Left colon (tissue), 2 donors: Measurements from ENCODE around the gene HSPG2. TPM values are rescaled to one million over a fixed set of nuclear protein-coding genes. Genes with fewer than 3 reads are reported as not detected.
"Not testable (repeated sequence)": the region's sequence is repeated elsewhere in the genome, so short reads cannot be mapped to it uniquely, and the experiment has no call there.

Experiments
- ATAC-seq: fragments of 200-7000 bp; cut with Tn5 transposase; one replicate; pipeline ENCODE4 v1.9.1; 2020; ENCODE audit warnings: mild to moderate bottlenecking, moderate library complexity
- DNase-seq, 2 donors: peaks; one replicate each; pipeline ENCODE4 v3.0.0-alpha.2; 2020
- intact Hi-C, 2 donors: fragments of 100-400 bp; cut with DNase I in 1 of 2; cut with micrococcal nuclease in 1 of 2; formaldehyde crosslinking; loops; one replicate each; pipeline versions ENCODE4 v1.11.2 to v1.14.0; 2022; cut with DNase I, micrococcal nuclease
- total RNA-seq, 2 donors: library from RNA; stranded (reverse); fragmentation: NEBNext Ultra II Directional; extraction: Animal tissue kit (Norgen Biotek cat#: 25700); gene quantifications; one replicate each; pipeline ENCODE4 v1.2.1, GENCODE V29; 2021
- donor health status: DM: no; HTN: no; CAD: no.
- donor health status: DM: yes; HTN: yes; CAD: no.

The HSPG2 gene
- total RNA-seq, 2 donors from 2014 or later = 180 to 206 TPM

- DNase-seq = no peak
- ATAC-seq = no peak
- intact Hi-C loops = no loop called here
Measured at GRCh38 chr1:21961337-21961736, 24.2 kb upstream of the HSPG2 start.

- intact Hi-C loops = no loop called here
Measured at GRCh38 chr1:21956720-21957552, 19.8 kb upstream of the HSPG2 start.

GRCh38 chr1:21955501-21956281 is 18.6 kb upstream of the HSPG2 start:
- no peak for ATAC-seq
- intact Hi-C loops = no loop called here
- DNase-seq = no peak

More at GRCh38 chr1:21956720-21957552, 19.8 kb upstream of the HSPG2 start:
- DNase-seq (peak; percentile 70 to 77), ATAC-seq (peak; percentile 93)

GRCh38 chr1:21955058-21955457 is 17.9 kb upstream of the HSPG2 start:
- intact Hi-C loops = no loop called here
- ATAC-seq = no peak
- no peak for DNase-seq

GRCh38 chr1:21952786-21953520 is 15.8 kb upstream of the HSPG2 start:
- intact Hi-C loops = no loop called here
- ATAC-seq = no peak
- no peak for DNase-seq

- intact Hi-C loops = no loop called here
- ATAC-seq = no peak
- DNase-seq = no peak
Measured at GRCh38 chr1:21951226-21951870, 14.2 kb upstream of the HSPG2 start.

GRCh38 chr1:21950734-21951133 is 13.6 kb upstream of the HSPG2 start:
- no peak for ATAC-seq

GRCh38 chr1:21946836-21947587 is 9.9 kb upstream of the HSPG2 start:
- peak; percentile 20 for ATAC-seq
- no peak for DNase-seq
- intact Hi-C loops = no loop called here

More at GRCh38 chr1:21950734-21951133, 13.6 kb upstream of the HSPG2 start:
- no peak for DNase-seq
- intact Hi-C loops = no loop called here

- ATAC-seq (no peak), DNase-seq (no peak)
- intact Hi-C loops = no loop called here
Measured at GRCh38 chr1:21944733-21945073, 7.6 kb upstream of the HSPG2 start.

- peak; percentile 27 for ATAC-seq
- DNase-seq, intact Hi-C loops: not testable (repeated sequence)
Measured at GRCh38 chr1:21942959-21943640, 6.0 kb upstream of the HSPG2 start.

- intact Hi-C loops = no loop called here
- no peak for DNase-seq
- no peak for ATAC-seq
Measured at GRCh38 chr1:21942464-21942863, 5.4 kb upstream of the HSPG2 start.

- DNase-seq (no peak), ATAC-seq (no peak)
- intact Hi-C loops = no loop called here
Measured at GRCh38 chr1:21941370-21941769, 4.3 kb upstream of the HSPG2 start.

- ATAC-seq = no peak
- intact Hi-C loops = no loop called here
- DNase-seq = no peak
Measured at GRCh38 chr1:21940492-21940891, 3.4 kb upstream of the HSPG2 start.

GRCh38 chr1:21939650-21940374 is 2.7 kb upstream of the HSPG2 start:
- intact Hi-C loops = no loop called here
- peak; percentile 82 for DNase-seq
- ATAC-seq = no peak

- intact Hi-C loops = no loop called here
- ATAC-seq = no peak
- DNase-seq = no peak
Measured at GRCh38 chr1:21938732-21939538, 1.8 kb upstream of the HSPG2 start.

- ATAC-seq (peak; percentile 70), DNase-seq (peak; percentile 78 to 86)
- intact Hi-C loops = no loop called here
Measured at GRCh38 chr1:21937372-21938121, 437 bp upstream of the HSPG2 start.
